MM.1S (cell line): ENCODE data around the gene PLA2G4B.

ENCODE experiments used
- EZH2 ChIP-seq: fragments of 300-600 bp; sonication (generic); optimal IDR thresholded peaks from 2 replicates; pipeline ENCODE3; 2017; ENCODE audit warnings: low read depth, mild to moderate bottlenecking, antibody characterized with exemption, low read length, mixed read lengths
- TF ChIP-seq, protein P1 (sequence below): fragments of 300-600 bp; sonication (generic); IDR thresholded peaks from 2 replicates; pipeline ENCODE4 v1.5.1; 2016; ENCODE audit warnings: antibody characterized with exemption, low read length, mixed read lengths

DNA sequence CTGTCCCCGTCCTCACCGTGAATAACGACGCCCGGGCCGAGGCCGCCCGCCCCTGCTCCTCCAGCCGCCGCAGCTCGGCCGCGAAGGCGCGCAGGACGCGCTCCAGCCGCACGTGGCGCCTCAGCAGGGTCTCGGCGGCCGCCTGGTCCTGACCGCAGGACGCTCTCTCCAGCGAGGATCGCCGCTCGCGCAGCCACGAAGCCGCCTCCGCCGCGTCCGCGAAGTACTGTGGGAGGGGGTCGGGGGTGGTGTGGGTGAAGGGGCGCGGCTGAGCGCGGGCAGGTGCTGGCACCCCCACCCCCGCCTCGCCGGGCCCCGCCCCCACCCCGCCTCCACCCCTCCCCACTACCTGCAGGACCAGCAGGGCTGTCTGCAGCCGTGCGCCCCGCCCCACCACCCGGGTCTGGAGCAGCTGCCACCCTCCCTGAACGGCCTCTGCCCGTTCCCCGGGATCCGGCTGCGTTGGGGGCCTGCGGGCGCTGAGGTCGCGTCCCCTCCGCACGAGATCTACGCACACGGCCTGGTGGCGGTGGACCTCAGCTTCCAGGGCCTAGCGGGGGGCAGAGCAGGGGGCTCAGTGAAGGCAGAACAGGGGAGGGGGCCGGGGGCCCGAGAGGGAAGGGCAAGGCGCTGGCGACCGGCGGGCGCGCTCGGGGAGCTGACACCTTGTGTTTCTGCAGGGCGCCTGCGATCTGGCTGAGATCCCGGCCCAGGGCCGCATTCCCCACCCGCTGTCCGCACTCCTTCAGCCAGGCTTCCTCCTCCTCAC is 43.5 kb downstream of the PLA2G4B start:
- TF ChIP-seq, protein P1, sequence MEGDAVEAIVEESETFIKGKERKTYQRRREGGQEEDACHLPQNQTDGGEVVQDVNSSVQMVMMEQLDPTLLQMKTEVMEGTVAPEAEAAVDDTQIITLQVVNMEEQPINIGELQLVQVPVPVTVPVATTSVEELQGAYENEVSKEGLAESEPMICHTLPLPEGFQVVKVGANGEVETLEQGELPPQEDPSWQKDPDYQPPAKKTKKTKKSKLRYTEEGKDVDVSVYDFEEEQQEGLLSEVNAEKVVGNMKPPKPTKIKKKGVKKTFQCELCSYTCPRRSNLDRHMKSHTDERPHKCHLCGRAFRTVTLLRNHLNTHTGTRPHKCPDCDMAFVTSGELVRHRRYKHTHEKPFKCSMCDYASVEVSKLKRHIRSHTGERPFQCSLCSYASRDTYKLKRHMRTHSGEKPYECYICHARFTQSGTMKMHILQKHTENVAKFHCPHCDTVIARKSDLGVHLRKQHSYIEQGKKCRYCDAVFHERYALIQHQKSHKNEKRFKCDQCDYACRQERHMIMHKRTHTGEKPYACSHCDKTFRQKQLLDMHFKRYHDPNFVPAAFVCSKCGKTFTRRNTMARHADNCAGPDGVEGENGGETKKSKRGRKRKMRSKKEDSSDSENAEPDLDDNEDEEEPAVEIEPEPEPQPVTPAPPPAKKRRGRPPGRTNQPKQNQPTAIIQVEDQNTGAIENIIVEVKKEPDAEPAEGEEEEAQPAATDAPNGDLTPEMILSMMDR, result no peak
- no peak for TF ChIP-seq EZH2
